Measurements from ENCODE around the gene TRABD2B.

DNA sequence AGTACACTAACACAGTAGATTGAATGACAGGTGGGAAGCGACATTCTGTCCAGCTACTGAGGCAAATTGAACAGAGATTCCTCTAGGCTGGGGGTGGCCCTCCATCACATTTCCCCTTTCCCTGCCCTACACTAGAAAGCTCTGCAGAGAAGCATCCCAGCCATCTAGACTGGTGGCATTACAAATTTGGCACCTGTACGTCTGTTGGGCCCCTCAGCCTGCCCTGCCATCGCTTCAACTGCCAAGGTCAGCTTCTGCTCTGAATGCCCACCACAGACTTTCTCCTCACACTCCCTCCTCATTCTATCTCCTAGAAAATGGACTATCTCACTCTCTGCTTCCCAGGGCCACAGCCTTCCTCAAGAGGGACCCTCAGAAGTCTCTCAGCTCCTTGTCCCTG is 16.7 kb downstream of the TRABD2B start:
- TF ChIP-seq EP300 (IDR thresholded peaks at IDR 0.05; ENCODE audit: borderline replicate concordance) = no peak
- no peak for TF ChIP-seq FOXM1 (IDR thresholded peaks at IDR 0.05; ENCODE audit: borderline replicate concordance, low read depth)
